A673 (cell line): ENCODE results near the gene FGF14. TPM values are rescaled to one million over a fixed set of nuclear protein-coding genes. Genes with fewer than 3 reads are reported as not detected.

Source experiments
- BruUV-seq: library from RNA; stranded (reverse); fragments of 400-500 nt; replicated peaks from 2 replicates; lab custom pipeline; 2021; lab: Mats Ljungman, UMichigan
- CTCF ChIA-PET: fragments of 300-600 bp; sonication (Branson Sonifier 250); formaldehyde crosslinking; loops from one replicate; lab custom pipeline; 2022; ENCODE audit warnings: antibody characterized with exemption; lab: Charles Lee
- POLR2A ChIA-PET: fragments of 300-600 bp; sonication (Branson Sonifier 250); formaldehyde crosslinking; loops from one replicate; lab custom pipeline; 2022; ENCODE audit warnings: antibody characterized with exemption; ENCODE audit not compliant: low non-redundant PET; lab: Charles Lee
- DNase-seq: peaks from one replicate; pipeline ENCODE4 v3.0.0-alpha.2; 2015; ENCODE audit warnings: low spot score
- H3K27ac ChIP-seq: fragments of 200-600 bp; sonication (generic); 2 replicates; pipeline ENCODE4 v1.5.1; 2016; ENCODE audit warnings: mixed run types, low read depth, mild to moderate bottlenecking, mixed read lengths, antibody characterized with exemption, low read length; ENCODE audit not compliant: poor library complexity, severe bottlenecking
- H3K27me3 ChIP-seq: fragments of 200-600 bp; sonication (generic); replicated peaks from 2 replicates; pipeline ENCODE4 v1.6.1; 2017; ENCODE audit warnings: mixed run types, low read depth, mild to moderate bottlenecking, mixed read lengths, antibody characterized with exemption, low read length; ENCODE audit not compliant: insufficient read depth, poor library complexity
- H3K36me3 ChIP-seq: fragments of 200-600 bp; sonication (generic); 2 replicates; pipeline ENCODE4 v1.6.1; 2016; ENCODE audit warnings: mixed run types, mild to moderate bottlenecking, mixed read lengths, antibody characterized with exemption, low read length; ENCODE audit not compliant: insufficient read depth, poor library complexity, severe bottlenecking
- H3K4me1 ChIP-seq: fragments of 200-600 bp; sonication (generic); 2 replicates; pipeline ENCODE4 v1.6.1; 2017; ENCODE audit warnings: mixed run types, mild to moderate bottlenecking, mixed read lengths, antibody characterized with exemption, low read length; ENCODE audit not compliant: insufficient read depth, poor library complexity, severe bottlenecking
- H3K4me3 ChIP-seq: fragments of 200-600 bp; sonication (generic); 2 replicates; pipeline ENCODE4 v1.5.1; 2016; ENCODE audit warnings: low read depth, mixed run types, mild to moderate bottlenecking, mixed read lengths, low read length; ENCODE audit not compliant: poor library complexity, severe bottlenecking
- H3K9me3 ChIP-seq: fragments of 200-600 bp; sonication (generic); 2 replicates; pipeline ENCODE4 v1.6.1; 2016; ENCODE audit warnings: mixed run types, low read depth, mild to moderate bottlenecking, mixed read lengths, antibody characterized with exemption, low read length; ENCODE audit not compliant: poor library complexity, severe bottlenecking
- EZH2 ChIP-seq: fragments of 200-600 bp; sonication (generic); IDR thresholded peaks from 2 replicates; pipeline ENCODE4 v1.6.1; 2017; ENCODE audit warnings: borderline replicate concordance, low read depth, mild to moderate bottlenecking, mixed read lengths, antibody characterized with exemption, low read length; ENCODE audit not compliant: poor library complexity, severe bottlenecking
- intact Hi-C: fragments of 100-400 bp; cut with micrococcal nuclease; formaldehyde crosslinking; loops from one replicate; pipeline ENCODE4 v1.10.0; 2022; ENCODE audit not compliant: unreplicated experiment
- total RNA-seq: library from RNA; stranded (reverse); gene quantifications from 2 replicates; pipeline ENCODE4 v1.2.3, GENCODE V29; 2021
- TF ChIP-seq, protein P1 (sequence below): fragments of 300-800, 200-600 bp; sonication (generic); conservative IDR thresholded peaks from 2 replicates; pipeline ENCODE4 v1.5.1; 2017; ENCODE audit warnings: low read depth, mild to moderate bottlenecking, antibody characterized with exemption, low read length, moderate library complexity, mixed read lengths

Gene FGF14
- total RNA-seq, 1 experiment from 2014 or later, result 19.7 TPM

DNA sequence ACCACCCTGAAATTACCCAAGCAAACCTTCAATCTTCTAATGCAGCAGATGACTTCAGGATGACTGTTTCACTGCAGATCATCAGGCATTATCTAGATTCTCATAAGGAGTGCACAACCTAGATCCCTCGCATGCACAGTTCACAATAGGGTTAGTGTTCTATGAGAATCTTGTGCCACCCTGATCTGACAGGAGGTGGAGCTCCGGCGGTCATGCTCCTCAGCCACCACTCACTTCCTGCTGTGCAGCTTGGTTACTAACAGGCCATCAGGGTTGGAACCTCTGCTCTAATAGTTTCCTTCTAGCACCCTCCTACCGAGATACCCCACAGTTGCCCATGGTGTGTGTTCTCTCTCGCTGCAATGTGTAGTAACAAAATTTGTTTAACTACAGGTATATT, 442.8 kb downstream of the FGF14 start:
- DNase-seq, result no peak
- Histone ChIP-seq H3K4me1 (no peaks in the 10 kb centered on the region), H3K9me3 (no peaks in the 10 kb centered on the region), H3K36me3 (no peaks in the 10 kb centered on the region), H3K27ac (no peak overlapping the region), H3K4me3 (no peak overlapping the region), H3K27me3 (no peaks in the 10 kb centered on the region)
- intact Hi-C loops, result no loop called here
- ChIA-PET POLR2A (no interaction called here), CTCF (no interaction called here)
- no peak for TF ChIP-seq EZH2
- TF ChIP-seq, protein P1, sequence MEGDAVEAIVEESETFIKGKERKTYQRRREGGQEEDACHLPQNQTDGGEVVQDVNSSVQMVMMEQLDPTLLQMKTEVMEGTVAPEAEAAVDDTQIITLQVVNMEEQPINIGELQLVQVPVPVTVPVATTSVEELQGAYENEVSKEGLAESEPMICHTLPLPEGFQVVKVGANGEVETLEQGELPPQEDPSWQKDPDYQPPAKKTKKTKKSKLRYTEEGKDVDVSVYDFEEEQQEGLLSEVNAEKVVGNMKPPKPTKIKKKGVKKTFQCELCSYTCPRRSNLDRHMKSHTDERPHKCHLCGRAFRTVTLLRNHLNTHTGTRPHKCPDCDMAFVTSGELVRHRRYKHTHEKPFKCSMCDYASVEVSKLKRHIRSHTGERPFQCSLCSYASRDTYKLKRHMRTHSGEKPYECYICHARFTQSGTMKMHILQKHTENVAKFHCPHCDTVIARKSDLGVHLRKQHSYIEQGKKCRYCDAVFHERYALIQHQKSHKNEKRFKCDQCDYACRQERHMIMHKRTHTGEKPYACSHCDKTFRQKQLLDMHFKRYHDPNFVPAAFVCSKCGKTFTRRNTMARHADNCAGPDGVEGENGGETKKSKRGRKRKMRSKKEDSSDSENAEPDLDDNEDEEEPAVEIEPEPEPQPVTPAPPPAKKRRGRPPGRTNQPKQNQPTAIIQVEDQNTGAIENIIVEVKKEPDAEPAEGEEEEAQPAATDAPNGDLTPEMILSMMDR, result no peak
- no TSS peak for BruUV-seq

DNA sequence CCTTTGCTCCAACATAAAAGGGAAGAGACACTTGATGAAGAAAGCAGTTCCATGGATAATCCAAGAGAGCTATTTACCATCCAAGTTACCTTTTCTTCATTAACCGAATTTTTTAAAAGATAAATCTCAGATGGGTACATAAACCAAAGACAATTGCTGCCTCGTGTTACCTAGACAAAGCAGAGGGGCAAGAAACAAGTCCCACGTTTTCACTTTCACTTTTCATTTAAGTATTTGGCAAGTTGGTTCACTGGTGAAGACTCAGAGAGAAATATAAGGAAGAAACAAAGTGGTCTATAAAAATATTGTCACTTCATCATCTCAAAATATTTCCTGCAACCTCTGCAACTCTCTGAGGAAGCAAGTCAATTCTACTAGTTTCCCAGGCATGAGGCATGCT, 446.1 kb downstream of the FGF14 start:
- no peak for TF ChIP-seq EZH2
- TF ChIP-seq, protein P1, result no peak
- intact Hi-C loops, result no loop called here
- ChIA-PET POLR2A (no interaction called here), CTCF (no interaction called here)
- Histone ChIP-seq H3K4me1 (no peaks in the 10 kb centered on the region), H3K27ac (no peak overlapping the region), H3K36me3 (no peaks in the 10 kb centered on the region), H3K27me3 (no peaks in the 10 kb centered on the region), H3K4me3 (no peak overlapping the region), H3K9me3 (no peaks in the 10 kb centered on the region)
- no TSS peak for BruUV-seq
- DNase-seq, result no peak

DNA sequence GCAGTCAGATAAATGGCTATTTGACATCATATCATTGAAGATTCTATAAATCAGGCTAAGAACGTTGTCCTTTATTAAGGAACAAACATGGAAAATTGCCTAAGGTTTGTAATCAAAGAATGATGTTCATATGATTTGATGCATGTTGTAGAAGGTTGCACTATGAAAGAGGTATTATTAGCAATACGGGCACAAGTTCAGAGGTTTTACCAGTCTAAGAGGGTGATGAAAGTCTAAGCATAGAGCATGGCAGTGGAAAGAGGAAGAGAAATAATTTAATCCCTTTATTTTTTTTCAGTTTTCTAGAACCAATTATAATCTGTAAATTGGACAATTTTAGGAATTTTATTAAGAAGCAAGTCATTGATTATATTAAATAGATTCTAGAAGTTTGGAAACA, 450.7 kb downstream of the FGF14 start:
- Histone ChIP-seq H3K9me3 (no peaks in the 10 kb centered on the region), H3K27me3 (no peaks in the 10 kb centered on the region), H3K27ac (no peak overlapping the region), H3K4me3 (no peak overlapping the region), H3K36me3 (no peaks in the 10 kb centered on the region), H3K4me1 (no peaks in the 10 kb centered on the region)
- ChIA-PET CTCF (no interaction called here), POLR2A (no interaction called here)
- intact Hi-C loops, result no loop called here
- TF ChIP-seq EZH2, result no peak
- TF ChIP-seq, protein P1, result no peak
- BruUV-seq, result no TSS peak
- no peak for DNase-seq
